HG02798 (cell line): Measurements from ENCODE around the gene TSC2.

ENCODE experiments used
- ATAC-seq: cut with Tn5 transposase; IDR thresholded peaks from one replicate; pipeline ENCODE4 v1.9.1; 2021; ENCODE audit warnings: mild to moderate bottlenecking; ENCODE audit not compliant: unreplicated experiment, poor library complexity

TSC2 gene

GRCh38 chr16:2061526-2061925 lies 13.7 kb downstream of the TSC2 start:
- ATAC-seq = no peak

- ATAC-seq = no peak
Observed at GRCh38 chr16:2062801-2063200, 15.0 kb downstream of the TSC2 start.

GRCh38 chr16:2063861-2064260 lies 16.1 kb downstream of the TSC2 start:
- ATAC-seq = no peak

- no peak for ATAC-seq
Observed at GRCh38 chr16:2064368-2064945, 16.7 kb downstream of the TSC2 start.

GRCh38 chr16:2066139-2066538 lies 18.4 kb downstream of the TSC2 start:
- ATAC-seq = no peak

GRCh38 chr16:2070576-2071453 lies 23.0 kb downstream of the TSC2 start:
- no peak for ATAC-seq

GRCh38 chr16:2071454-2072202 lies 23.8 kb downstream of the TSC2 start:
- no peak for ATAC-seq

- no peak for ATAC-seq
Observed at GRCh38 chr16:2072926-2073325, 25.1 kb downstream of the TSC2 start.

- ATAC-seq = no peak
Observed at GRCh38 chr16:2074071-2074470, 26.3 kb downstream of the TSC2 start.

- no peak for ATAC-seq
Observed at GRCh38 chr16:2075631-2076030, 27.8 kb downstream of the TSC2 start.

GRCh38 chr16:2076072-2076865 lies 28.5 kb downstream of the TSC2 start:
- no peak for ATAC-seq

- no peak for ATAC-seq
Observed at GRCh38 chr16:2077016-2077415, 29.2 kb downstream of the TSC2 start.

- no peak for ATAC-seq
Observed at GRCh38 chr16:2077696-2078095, 29.9 kb downstream of the TSC2 start.

- no peak for ATAC-seq
Observed at GRCh38 chr16:2078096-2078495, 30.3 kb downstream of the TSC2 start.

GRCh38 chr16:2078691-2079090 lies 30.9 kb downstream of the TSC2 start:
- ATAC-seq = no peak

- no peak for ATAC-seq
Observed at GRCh38 chr16:2079311-2079800, 31.6 kb downstream of the TSC2 start.

- ATAC-seq = no peak
Observed at GRCh38 chr16:2079991-2080390, 32.2 kb downstream of the TSC2 start.

- ATAC-seq = no peak
Observed at GRCh38 chr16:2081201-2082084, 33.7 kb downstream of the TSC2 start.
